IMR-90 (cell line): ENCODE data around the gene DNM1. TPM values are rescaled to one million over a fixed set of nuclear protein-coding genes. Genes with fewer than 3 reads are reported as not detected.

Experiments
- ATAC-seq: fragments of 200-7000 bp; cut with Tn5 transposase; 2 replicates; pipeline ENCODE4 v1.9.1; 2020; ENCODE audit warnings: low read depth, mild to moderate bottlenecking, moderate library complexity
- BruUV-seq: library from RNA; stranded (reverse); fragments of 400-500 nt; replicated peaks from 2 replicates; lab custom pipeline; 2021; lab: Mats Ljungman, UMichigan
- CTCF ChIA-PET: fragments of 300-600 bp; formaldehyde crosslinking; extraction: SDS; loops from one replicate; lab custom pipeline; 2021; ENCODE audit warnings: antibody characterized with exemption; lab: Yijun Ruan, JAX
- POLR2A ChIA-PET: fragments of 300-600 bp; sonication (Branson Sonifier 250); formaldehyde crosslinking; loops from one replicate; lab custom pipeline; 2022; ENCODE audit warnings: antibody characterized with exemption; ENCODE audit not compliant: unreplicated experiment; lab: Charles Lee
- DNase-seq: peaks from one replicate; pipeline ENCODE4 v3.0.0; 2013
- H2AFZ ChIP-seq: replicated peaks from 2 replicates; pipeline ENCODE3; 2013; ENCODE audit warnings: low read length, mild to moderate bottlenecking; ENCODE audit not compliant: poor library complexity
- H2AK5ac ChIP-seq: 2 replicates; pipeline ENCODE4 v1.6.1; 2013; ENCODE audit warnings: low read depth, low read length, inconsistent platforms
- H2AK9ac ChIP-seq: replicated peaks from 2 replicates; pipeline ENCODE3; 2013; ENCODE audit warnings: mild to moderate bottlenecking, low read depth, low read length, moderate library complexity; ENCODE audit not compliant: poor library complexity
- H2BK120ac ChIP-seq: 2 replicates; pipeline ENCODE4 v1.6.1; 2013; ENCODE audit warnings: low read depth, low read length, inconsistent platforms
- H2BK15ac ChIP-seq: 3 replicates; pipeline ENCODE4 v1.6.1; 2013; ENCODE audit warnings: low read depth, low read length, inconsistent platforms
- H2BK20ac ChIP-seq: 2 replicates; pipeline ENCODE4 v1.6.1; 2013; ENCODE audit warnings: low read depth, mild to moderate bottlenecking, inconsistent platforms, low read length, moderate library complexity
- H2BK5ac ChIP-seq: 2 replicates; pipeline ENCODE4 v1.6.1; 2013; ENCODE audit warnings: mild to moderate bottlenecking, low read depth, low read length, inconsistent platforms; ENCODE audit not compliant: poor library complexity, severe bottlenecking
- H3K14ac ChIP-seq: replicated peaks from 2 replicates; pipeline ENCODE4 v1.6.1; 2013; ENCODE audit warnings: low read depth, low read length, inconsistent platforms
- H3K18ac ChIP-seq: 2 replicates; pipeline ENCODE4 v1.6.1; 2013; ENCODE audit warnings: low read depth, low read length, control low read depth
- H3K23ac ChIP-seq: 2 replicates; pipeline ENCODE4 v1.6.1; 2013; ENCODE audit warnings: low read depth, low read length, inconsistent platforms
- H3K27ac ChIP-seq: 2 replicates; pipeline ENCODE4 v1.5.1; 2013; ENCODE audit warnings: mild to moderate bottlenecking, control low read depth, low read length; ENCODE audit not compliant: insufficient read depth
- H3K27me3 ChIP-seq: 2 replicates; pipeline ENCODE4 v1.6.1; 2013; ENCODE audit warnings: low read length; ENCODE audit not compliant: control insufficient read depth, insufficient read depth
- H3K36me3 ChIP-seq: 2 replicates; pipeline ENCODE4 v1.6.1; 2013; ENCODE audit warnings: low read length, mixed read lengths; ENCODE audit not compliant: control insufficient read depth, insufficient read depth
- H3K4ac ChIP-seq: 2 replicates; pipeline ENCODE4 v1.6.1; 2013; ENCODE audit warnings: low read depth, low read length, inconsistent platforms
- H3K4me1 ChIP-seq: 2 replicates; pipeline ENCODE4 v1.6.1; 2013; ENCODE audit warnings: low read length, mixed read lengths; ENCODE audit not compliant: control insufficient read depth, insufficient read depth
- H3K4me2 ChIP-seq: 2 replicates; pipeline ENCODE4 v1.6.1; 2013; ENCODE audit warnings: low read depth, mild to moderate bottlenecking, control low read depth, low read length, moderate library complexity
- H3K4me3 ChIP-seq: 2 replicates; pipeline ENCODE4 v1.5.1; 2013; ENCODE audit warnings: low read depth, mild to moderate bottlenecking, control low read depth, low read length, moderate library complexity; ENCODE audit not compliant: insufficient read depth
- H3K56ac ChIP-seq: 2 replicates; pipeline ENCODE4 v1.6.1; 2013; ENCODE audit warnings: low read length, inconsistent platforms; ENCODE audit not compliant: insufficient read depth; ENCODE audit errors: extremely low read depth
- H3K79me1 ChIP-seq, 2 experiments: 2 replicates each; pipeline ENCODE4 v1.6.1; 2013; ENCODE audit warnings: low read length in 2 of 2, inconsistent platforms in 1 of 2, low read depth in 1 of 2
- H3K9ac ChIP-seq: 2 replicates; pipeline ENCODE4 v1.6.1; 2013; ENCODE audit warnings: low read depth, low read length, control low read depth
- H3K9me1 ChIP-seq: 2 replicates; pipeline ENCODE4 v1.6.1; 2013; ENCODE audit warnings: low read length, inconsistent platforms; ENCODE audit not compliant: insufficient read depth
- H3K9me3 ChIP-seq: 2 replicates; pipeline ENCODE4 v1.6.1; 2013; ENCODE audit warnings: low read length; ENCODE audit not compliant: control insufficient read depth, insufficient read depth
- H4K20me1 ChIP-seq: 2 replicates; pipeline ENCODE4 v1.6.1; 2013; ENCODE audit warnings: low read length, inconsistent platforms; ENCODE audit not compliant: insufficient read depth
- H4K5ac ChIP-seq: 2 replicates; pipeline ENCODE4 v1.6.1; 2013; ENCODE audit warnings: mild to moderate bottlenecking, low read depth, low read length, control low read depth
- H4K8ac ChIP-seq, 2 experiments: 2 replicates each; pipeline ENCODE4 v1.6.1; 2013; ENCODE audit warnings: low read depth in 2 of 2, low read length in 2 of 2, control low read depth in 1 of 2, inconsistent platforms in 1 of 2
- H4K91ac ChIP-seq: 2 replicates; pipeline ENCODE4 v1.6.1; 2013; ENCODE audit warnings: low read depth, low read length, inconsistent platforms; ENCODE audit not compliant: insufficient read depth
- BHLHE40 ChIP-seq: fragments of 150-350 bp; IDR thresholded peaks from 2 replicates; pipeline ENCODE4 v1.6.1; 2016; ENCODE audit warnings: mild to moderate bottlenecking, low read depth, low read length
- CEBPB ChIP-seq: IDR thresholded peaks from 2 replicates; pipeline ENCODE4 v1.6.1; 2012; ENCODE audit warnings: low read depth, low read length, improper control_type of control experiment
- MAFK ChIP-seq: IDR thresholded peaks from 2 replicates; pipeline ENCODE4 v1.6.1; 2012; ENCODE audit warnings: low read depth, low read length, improper control_type of control experiment
- NFE2L2 ChIP-seq: fragments of 150-350 bp; IDR thresholded peaks from 2 replicates; pipeline ENCODE4 v1.6.1; 2016; ENCODE audit warnings: low read depth, mild to moderate bottlenecking, low read length
- SMC3 ChIP-seq: fragments of 150-350 bp; IDR thresholded peaks from 2 replicates; pipeline ENCODE4 v1.6.1; 2016; ENCODE audit warnings: low read depth, mild to moderate bottlenecking, antibody characterized with exemption, low read length, moderate library complexity
- WGBS, 2 experiments: methylation state at CpG; one replicate each; pipeline versions ENCODE4 v1.1.5 to v1.1.7; 2013; ENCODE audit warnings: missing lambda C conversion rate in 2 of 2; ENCODE audit not compliant: insufficient read length in 1 of 2; ENCODE audit errors: extremely low coverage in 2 of 2; 5-methylcytosine and 5-hydroxymethylcytosine counted together
- dilution Hi-C: fragments of 300-500 bp; cut with HindIII; formaldehyde crosslinking; loops from one replicate; pipeline ENCODE4 v1.14.3; 2018; ENCODE audit warnings: low sequenced_read_pairs; ENCODE audit not compliant: unreplicated experiment
- in situ Hi-C: fragments of 300-500 bp; cut with MboI; formaldehyde crosslinking; loops from 3 replicates; pipeline ENCODE4 v1.14.3; 2019; ENCODE audit warnings: low sequenced_read_pairs, inconsistent platforms, mixed read lengths
- intact Hi-C: fragments of 100-400 bp; cut with micrococcal nuclease; formaldehyde crosslinking; loops from 2 replicates; pipeline ENCODE4 v1.10.0; 2022
- polyA plus RNA-seq, 3 experiments: library from polyadenylated mRNA; depleted of rRNA; stranded (reverse); fragments of >200 nt; gene quantifications; 2 replicates each; pipeline ENCODE4 v1.2.3, GENCODE V29; 2012; ENCODE audit warnings: low replicate concordance in 1 of 3
- total RNA-seq: library from RNA; depleted of rRNA; stranded (reverse); fragments of >200 nt; gene quantifications from 2 replicates; pipeline ENCODE4 v1.2.3, GENCODE V29; 2012
- TF ChIP-seq, protein P1 (sequence below): fragments of 150-350 bp; IDR thresholded peaks from 2 replicates; pipeline ENCODE4 v1.6.1; 2016; ENCODE audit warnings: low read depth, mild to moderate bottlenecking, low read length, moderate library complexity, borderline replicate concordance

Gene DNM1
- total and polyA plus RNA-seq, 2 of the 4 experiments (the other 2 are of a cell fraction): 13.6 to 17.7 TPM

GRCh38 chr9:128254362-128254761 is 51.2 kb downstream of the DNM1 start:
- no peak overlapping the region for H3K4ac ChIP-seq
- H3K23ac ChIP-seq: no peak overlapping the region
- no peak overlapping the region for H3K27ac ChIP-seq
- H4K91ac ChIP-seq: no peak overlapping the region
- H3K9ac ChIP-seq: no peak overlapping the region
- H2AFZ ChIP-seq: no peak overlapping the region
- H3K36me3 ChIP-seq: peaks cover 37% of the 10 kb centered on the region
- H4K20me1 ChIP-seq: peaks cover 18% of the 10 kb centered on the region
- no peak overlapping the region for H2BK20ac ChIP-seq
- no peak overlapping the region for H3K4me3 ChIP-seq
- ChIA-PET CTCF (interaction anchor here (1.0 kb wide), 1 partner anchor 10 kb away, joined by 3 read pairs; no protein-coding TSS in a partner anchor), POLR2A (no interaction called here)
- no peak for TF ChIP-seq CEBPB
- TF ChIP-seq MAFK: no peak
- no peak for TF ChIP-seq BHLHE40
- TF ChIP-seq, protein P1, sequence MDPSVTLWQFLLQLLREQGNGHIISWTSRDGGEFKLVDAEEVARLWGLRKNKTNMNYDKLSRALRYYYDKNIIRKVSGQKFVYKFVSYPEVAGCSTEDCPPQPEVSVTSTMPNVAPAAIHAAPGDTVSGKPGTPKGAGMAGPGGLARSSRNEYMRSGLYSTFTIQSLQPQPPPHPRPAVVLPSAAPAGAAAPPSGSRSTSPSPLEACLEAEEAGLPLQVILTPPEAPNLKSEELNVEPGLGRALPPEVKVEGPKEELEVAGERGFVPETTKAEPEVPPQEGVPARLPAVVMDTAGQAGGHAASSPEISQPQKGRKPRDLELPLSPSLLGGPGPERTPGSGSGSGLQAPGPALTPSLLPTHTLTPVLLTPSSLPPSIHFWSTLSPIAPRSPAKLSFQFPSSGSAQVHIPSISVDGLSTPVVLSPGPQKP: no peak
- TF ChIP-seq SMC3: no peak
- TF ChIP-seq NFE2L2: no peak
- H4K5ac ChIP-seq: no peak overlapping the region
- no peaks in the 10 kb centered on the region for H3K79me1 ChIP-seq
- no peak overlapping the region for H3K56ac ChIP-seq
- WGBS, 2 experiments: 80% methylated on average over 1 of the region's 20 CpGs; no CpG with 5 or more reads in 1 of the 2 experiments
- H2AK9ac ChIP-seq: no peak overlapping the region
- H3K14ac ChIP-seq: no peak overlapping the region
- no TSS peak for BruUV-seq
- no peak overlapping the region for H3K18ac ChIP-seq
- ATAC-seq (no peak), DNase-seq (no peak)
- no peak overlapping the region for H4K8ac ChIP-seq
- no peak overlapping the region for H3K4me2 ChIP-seq
- no peaks in the 10 kb centered on the region for H3K4me1 ChIP-seq
- no peak overlapping the region for H2AK5ac ChIP-seq
- no peak overlapping the region for H2BK120ac ChIP-seq
- no peak overlapping the region for H2BK15ac ChIP-seq
- dilution Hi-C loops: no loop called here
- H3K27me3 ChIP-seq: no peaks in the 10 kb centered on the region
- H2BK5ac ChIP-seq: no peak overlapping the region
- no peaks in the 10 kb centered on the region for H3K9me3 ChIP-seq
- H3K9me1 ChIP-seq: no peaks in the 10 kb centered on the region
- intact Hi-C loops: no loop called here
- in situ Hi-C loops: no loop called here
